ENCODE results near the gene LRP5. TPM values are rescaled to one million over a fixed set of nuclear protein-coding genes. Genes with fewer than 3 reads are reported as not detected.

LRP5 gene
- total RNA-seq, 1 donor from 2014 or later, result 42.5 TPM

- Histone ChIP-seq H3K36me3 (peaks cover 0 to 10% of the 10 kb centered on the region in 2 donors), H3K4me1 (peaks cover 24% of the 10 kb centered on the region), H3K27ac (no peak overlapping the region)
Measured at GRCh38 chr11:68401856-68402255, 89.5 kb downstream of the LRP5 start.

GRCh38 chr11:68402355-68403031 is 90.1 kb downstream of the LRP5 start:
- H3K4me3 ChIP-seq, result no peak overlapping the region
- H3K27me3 ChIP-seq, result no peaks in the 10 kb centered on the region
- intact Hi-C loops (cut with DNase I), result no loop called here
- H3K9me3 ChIP-seq, result no peaks in the 10 kb centered on the region
- H3K27ac ChIP-seq, result no peak overlapping the region
- no peak for TF ChIP-seq POLR2AphosphoS5 (IDR thresholded peaks at IDR 0.05; ENCODE audit: insufficient read depth in 1 of 2, low read depth in 1 of 2)
- TF ChIP-seq CTCF (IDR thresholded peaks at IDR 0.05), result no peak
- no peak for TF ChIP-seq POLR2A (IDR thresholded peaks at IDR 0.05)
- no peak for DNase-seq (ENCODE audit: extremely low spot score in 2 of 2)
- H3K4me1 ChIP-seq, result peaks cover 24% of the 10 kb centered on the region
- H3K36me3 ChIP-seq, result peaks cover 0 to 10% of the 10 kb centered on the region in 2 donors

More at GRCh38 chr11:68401856-68402255, 89.5 kb downstream of the LRP5 start:
- no peaks in the 10 kb centered on the region for H3K27me3 ChIP-seq
- DNase-seq (ENCODE audit: extremely low spot score in 2 of 2), result no peak
- no peaks in the 10 kb centered on the region for H3K9me3 ChIP-seq
- intact Hi-C loops (cut with DNase I), result no loop called here
- TF ChIP-seq POLR2AphosphoS5 (IDR thresholded peaks at IDR 0.05; ENCODE audit: insufficient read depth in 1 of 2, low read depth in 1 of 2) (no peak), POLR2A (IDR thresholded peaks at IDR 0.05) (no peak), CTCF (IDR thresholded peaks at IDR 0.05) (no peak)
- no peak overlapping the region for H3K4me3 ChIP-seq

- Histone ChIP-seq H3K4me1 (peaks cover 19% of the 10 kb centered on the region), H3K27me3 (no peaks in the 10 kb centered on the region), H3K9me3 (no peaks in the 10 kb centered on the region), H3K4me3 (no peak overlapping the region), H3K27ac (no peak overlapping the region), H3K36me3 (peaks cover 0 to 10% of the 10 kb centered on the region in 2 donors)
- no peak for DNase-seq (ENCODE audit: extremely low spot score in 2 of 2)
- no peak for TF ChIP-seq CTCF (IDR thresholded peaks at IDR 0.05)
- no peak for TF ChIP-seq POLR2AphosphoS5 (IDR thresholded peaks at IDR 0.05; ENCODE audit: insufficient read depth in 1 of 2, low read depth in 1 of 2)
- TF ChIP-seq POLR2A (IDR thresholded peaks at IDR 0.05), result no peak
- intact Hi-C loops (cut with DNase I), result no loop called here
Measured at GRCh38 chr11:68403424-68403823, 91.0 kb downstream of the LRP5 start.

- Histone ChIP-seq H3K9me3 (no peaks in the 10 kb centered on the region), H3K27me3 (no peaks in the 10 kb centered on the region), H3K4me1 (peaks cover 18% of the 10 kb centered on the region), H3K36me3 (peaks cover 0 to 10% of the 10 kb centered on the region in 2 donors), H3K4me3 (no peak overlapping the region), H3K27ac (no peak overlapping the region)
- TF ChIP-seq CTCF (IDR thresholded peaks at IDR 0.05) (no peak), POLR2A (IDR thresholded peaks at IDR 0.05) (no peak), POLR2AphosphoS5 (IDR thresholded peaks at IDR 0.05; ENCODE audit: insufficient read depth in 1 of 2, low read depth in 1 of 2) (no peak)
- intact Hi-C loops (cut with DNase I), result no loop called here
- no peak for DNase-seq (ENCODE audit: extremely low spot score in 2 of 2)
Measured at GRCh38 chr11:68403831-68404230, 91.4 kb downstream of the LRP5 start.

Data from vagina (tissue), 2 donors.